IMR-90 (cell line): ENCODE results near the gene CA6.

Experiments
- BHLHE40 ChIP-seq: fragments of 150-350 bp; IDR thresholded peaks from 2 replicates; pipeline ENCODE4 v1.6.1; 2016; ENCODE audit warnings: mild to moderate bottlenecking, low read depth, low read length
- CEBPB ChIP-seq: IDR thresholded peaks from 2 replicates; pipeline ENCODE4 v1.6.1; 2012; ENCODE audit warnings: low read depth, low read length, improper control_type of control experiment
- FOS ChIP-seq: fragments of 150-350 bp; IDR thresholded peaks from 2 replicates; pipeline ENCODE4 v1.6.1; 2016; ENCODE audit warnings: low read depth, low read length
- MAZ ChIP-seq: IDR thresholded peaks from 2 replicates; pipeline ENCODE4 v1.6.1; 2012; ENCODE audit warnings: low read depth, mild to moderate bottlenecking, low read length, improper control_type of control experiment, moderate library complexity, borderline replicate concordance
- MXI1 ChIP-seq: IDR thresholded peaks from 2 replicates; pipeline ENCODE4 v1.6.1; 2012; ENCODE audit warnings: low read depth, mild to moderate bottlenecking, low read length, moderate library complexity, borderline replicate concordance
- NFE2L2 ChIP-seq: fragments of 150-350 bp; IDR thresholded peaks from 2 replicates; pipeline ENCODE4 v1.6.1; 2016; ENCODE audit warnings: low read depth, mild to moderate bottlenecking, low read length
- POLR2A ChIP-seq: IDR thresholded peaks from 2 replicates; pipeline ENCODE4 v1.6.1; 2012; ENCODE audit warnings: mild to moderate bottlenecking, low read depth, low read length
- RAD21 ChIP-seq: IDR thresholded peaks from 2 replicates; pipeline ENCODE4 v1.6.1; 2012; ENCODE audit warnings: low read length, improper control_type of control experiment
- SMC3 ChIP-seq: fragments of 150-350 bp; IDR thresholded peaks from 2 replicates; pipeline ENCODE4 v1.6.1; 2016; ENCODE audit warnings: low read depth, mild to moderate bottlenecking, antibody characterized with exemption, low read length, moderate library complexity
- TF ChIP-seq, protein P1 (sequence below): conservative IDR thresholded peaks from 2 replicates; pipeline ENCODE4 v1.5.1; 2012; ENCODE audit warnings: mild to moderate bottlenecking, low read depth, low read length, improper control_type of control experiment

DNA sequence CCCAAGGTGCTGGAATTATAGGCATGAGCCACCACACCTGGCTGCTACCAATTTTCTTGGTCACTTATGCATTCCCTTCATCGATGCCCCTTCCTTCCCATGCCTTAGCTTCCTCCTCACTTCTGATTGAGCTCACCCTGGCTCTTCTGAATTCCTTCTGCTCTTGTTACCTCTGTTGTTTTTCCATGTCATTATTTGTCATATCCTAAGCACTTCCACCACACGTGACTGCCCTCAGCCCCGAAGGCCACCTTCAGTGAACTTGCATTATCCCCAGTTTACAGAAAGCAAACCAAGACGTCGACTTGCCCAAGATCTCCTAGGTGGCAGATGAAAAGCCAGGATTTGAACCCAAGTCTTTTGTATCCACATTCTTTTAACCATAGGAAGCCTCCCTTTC lies 30.7 kb downstream of the CA6 start:
- no peak for TF ChIP-seq MXI1
- TF ChIP-seq, protein P1, sequence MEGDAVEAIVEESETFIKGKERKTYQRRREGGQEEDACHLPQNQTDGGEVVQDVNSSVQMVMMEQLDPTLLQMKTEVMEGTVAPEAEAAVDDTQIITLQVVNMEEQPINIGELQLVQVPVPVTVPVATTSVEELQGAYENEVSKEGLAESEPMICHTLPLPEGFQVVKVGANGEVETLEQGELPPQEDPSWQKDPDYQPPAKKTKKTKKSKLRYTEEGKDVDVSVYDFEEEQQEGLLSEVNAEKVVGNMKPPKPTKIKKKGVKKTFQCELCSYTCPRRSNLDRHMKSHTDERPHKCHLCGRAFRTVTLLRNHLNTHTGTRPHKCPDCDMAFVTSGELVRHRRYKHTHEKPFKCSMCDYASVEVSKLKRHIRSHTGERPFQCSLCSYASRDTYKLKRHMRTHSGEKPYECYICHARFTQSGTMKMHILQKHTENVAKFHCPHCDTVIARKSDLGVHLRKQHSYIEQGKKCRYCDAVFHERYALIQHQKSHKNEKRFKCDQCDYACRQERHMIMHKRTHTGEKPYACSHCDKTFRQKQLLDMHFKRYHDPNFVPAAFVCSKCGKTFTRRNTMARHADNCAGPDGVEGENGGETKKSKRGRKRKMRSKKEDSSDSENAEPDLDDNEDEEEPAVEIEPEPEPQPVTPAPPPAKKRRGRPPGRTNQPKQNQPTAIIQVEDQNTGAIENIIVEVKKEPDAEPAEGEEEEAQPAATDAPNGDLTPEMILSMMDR = no peak
- TF ChIP-seq FOS = no peak
- TF ChIP-seq POLR2A = no peak
- no peak for TF ChIP-seq BHLHE40
- TF ChIP-seq CEBPB = no peak
- TF ChIP-seq RAD21 = no peak
- no peak for TF ChIP-seq NFE2L2
- no peak for TF ChIP-seq MAZ
- no peak for TF ChIP-seq SMC3
